ENCODE measurements around the gene PCDH9. TPM values are rescaled to one million over a fixed set of nuclear protein-coding genes. Genes with fewer than 3 reads are reported as not detected.
A peak's percentile ranks its signal among the peaks of the same experiment; 100 is the strongest.

The PCDH9 gene
- total RNA-seq, 1 donor from 2014 or later, result 29.7 TPM

DNA sequence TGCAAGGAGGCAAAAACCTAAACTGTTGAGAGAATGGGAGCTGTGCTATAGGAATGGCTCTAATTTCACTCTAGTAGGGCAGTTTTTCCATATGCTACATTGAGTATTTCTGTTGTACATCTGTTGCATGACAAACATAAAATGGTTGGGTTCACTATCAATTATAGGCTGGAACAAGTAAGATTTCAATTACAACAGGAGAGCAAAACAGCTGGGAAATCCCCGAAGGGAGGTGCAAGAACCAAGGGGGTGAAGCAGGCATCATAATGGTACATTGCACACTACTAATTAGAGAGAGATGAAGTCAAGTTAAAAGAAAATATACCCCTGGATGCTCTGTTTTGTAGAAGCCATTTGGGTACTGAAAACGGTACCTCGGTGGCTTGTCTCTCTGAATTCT lies 389.5 kb downstream of the PCDH9 start:
- Mint-ChIP-seq H3K36me3 (no peaks in the 10 kb centered on the region), H3K27ac (no peak overlapping the region), H3K9me3 (no peaks in the 10 kb centered on the region)

DNA sequence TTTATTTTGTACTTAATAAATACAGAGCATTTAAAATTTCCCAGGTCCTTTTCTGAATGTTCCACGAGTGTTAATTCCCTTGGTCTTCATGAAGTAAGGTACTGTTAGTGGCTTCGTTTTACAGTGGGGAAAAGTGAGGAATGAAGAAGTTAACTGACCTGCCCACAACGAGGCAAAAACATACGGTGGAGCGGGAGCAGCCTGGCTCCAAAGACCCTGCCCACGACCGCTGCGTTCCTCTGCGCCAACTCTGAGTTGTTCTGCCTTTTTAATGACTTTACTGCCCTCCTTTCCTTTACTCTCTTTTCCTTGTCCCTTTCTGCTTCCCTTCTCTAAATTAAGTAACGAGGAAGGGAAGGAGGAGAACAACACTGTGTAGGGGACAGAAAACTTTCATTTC lies 392.9 kb downstream of the PCDH9 start:
- DNase-seq (ENCODE audit: low spot score in 2 of 2, unreplicated experiment in 2 of 2), result no peak
- Mint-ChIP-seq H3K9me3 (no peaks in the 10 kb centered on the region), H3K4me3 (no peak overlapping the region), H3K36me3 (no peaks in the 10 kb centered on the region), H3K4me1 (peaks cover 13% of the 10 kb centered on the region), H3K27me3 (ENCODE audit: low read depth) (no peaks in the 10 kb centered on the region), H3K27ac (no peak overlapping the region)
- TF ChIP-seq, protein P1, sequence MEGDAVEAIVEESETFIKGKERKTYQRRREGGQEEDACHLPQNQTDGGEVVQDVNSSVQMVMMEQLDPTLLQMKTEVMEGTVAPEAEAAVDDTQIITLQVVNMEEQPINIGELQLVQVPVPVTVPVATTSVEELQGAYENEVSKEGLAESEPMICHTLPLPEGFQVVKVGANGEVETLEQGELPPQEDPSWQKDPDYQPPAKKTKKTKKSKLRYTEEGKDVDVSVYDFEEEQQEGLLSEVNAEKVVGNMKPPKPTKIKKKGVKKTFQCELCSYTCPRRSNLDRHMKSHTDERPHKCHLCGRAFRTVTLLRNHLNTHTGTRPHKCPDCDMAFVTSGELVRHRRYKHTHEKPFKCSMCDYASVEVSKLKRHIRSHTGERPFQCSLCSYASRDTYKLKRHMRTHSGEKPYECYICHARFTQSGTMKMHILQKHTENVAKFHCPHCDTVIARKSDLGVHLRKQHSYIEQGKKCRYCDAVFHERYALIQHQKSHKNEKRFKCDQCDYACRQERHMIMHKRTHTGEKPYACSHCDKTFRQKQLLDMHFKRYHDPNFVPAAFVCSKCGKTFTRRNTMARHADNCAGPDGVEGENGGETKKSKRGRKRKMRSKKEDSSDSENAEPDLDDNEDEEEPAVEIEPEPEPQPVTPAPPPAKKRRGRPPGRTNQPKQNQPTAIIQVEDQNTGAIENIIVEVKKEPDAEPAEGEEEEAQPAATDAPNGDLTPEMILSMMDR (IDR thresholded peaks at IDR 0.05; ENCODE audit: unreplicated experiment), result no peak

More for the DNA sequence above, 389.5 kb downstream of the PCDH9 start:
- H3K4me1 Mint-ChIP-seq, result peaks cover under 1% of the 10 kb centered on the region
- no peak overlapping the region for H3K4me3 Mint-ChIP-seq
- no peak for DNase-seq (ENCODE audit: low spot score in 2 of 2, unreplicated experiment in 2 of 2)
- TF ChIP-seq, protein P1 (IDR thresholded peaks at IDR 0.05; ENCODE audit: unreplicated experiment), result no peak
- H3K27me3 Mint-ChIP-seq (ENCODE audit: low read depth), result no peaks in the 10 kb centered on the region

DNA sequence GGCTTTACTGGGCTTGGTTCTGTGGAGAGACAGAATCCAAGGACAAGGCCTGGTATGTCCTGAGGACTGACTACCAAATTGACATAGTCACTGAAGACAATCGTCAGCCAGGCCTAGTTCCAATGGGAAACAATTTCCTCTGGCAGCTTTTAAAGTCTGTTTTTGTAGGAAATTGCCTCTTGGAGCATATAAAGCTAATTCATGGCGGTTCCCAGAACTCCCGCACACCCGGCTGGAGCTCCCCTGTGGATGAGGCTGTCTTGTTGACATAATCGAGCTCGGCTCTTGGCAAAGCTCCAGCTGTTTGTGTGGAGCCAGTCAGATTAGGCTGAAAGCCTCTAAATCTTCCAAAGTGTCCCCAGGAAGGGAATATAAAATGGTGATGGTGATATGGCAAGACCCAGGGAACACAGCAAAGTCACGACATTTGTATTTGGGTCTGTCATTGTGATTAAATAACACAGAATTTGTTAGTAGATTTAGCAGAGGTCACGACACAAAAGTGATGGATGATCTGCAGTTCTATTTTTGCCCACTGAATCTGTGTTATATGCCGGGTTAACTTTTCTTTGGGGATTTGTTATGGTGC lies 395.0 kb downstream of the PCDH9 start:
- Mint-ChIP-seq H3K27ac (peak overlapping the region; percentile 67), H3K9me3 (no peaks in the 10 kb centered on the region), H3K36me3 (no peaks in the 10 kb centered on the region), H3K4me3 (no peak overlapping the region), H3K4me1 (peaks cover 13% of the 10 kb centered on the region), H3K27me3 (ENCODE audit: low read depth) (no peaks in the 10 kb centered on the region)
- peak; percentile 42 to 71 for DNase-seq (ENCODE audit: low spot score in 2 of 2, unreplicated experiment in 2 of 2)
- TF ChIP-seq, protein P1 (IDR thresholded peaks at IDR 0.05; ENCODE audit: unreplicated experiment), result no peak

DNA sequence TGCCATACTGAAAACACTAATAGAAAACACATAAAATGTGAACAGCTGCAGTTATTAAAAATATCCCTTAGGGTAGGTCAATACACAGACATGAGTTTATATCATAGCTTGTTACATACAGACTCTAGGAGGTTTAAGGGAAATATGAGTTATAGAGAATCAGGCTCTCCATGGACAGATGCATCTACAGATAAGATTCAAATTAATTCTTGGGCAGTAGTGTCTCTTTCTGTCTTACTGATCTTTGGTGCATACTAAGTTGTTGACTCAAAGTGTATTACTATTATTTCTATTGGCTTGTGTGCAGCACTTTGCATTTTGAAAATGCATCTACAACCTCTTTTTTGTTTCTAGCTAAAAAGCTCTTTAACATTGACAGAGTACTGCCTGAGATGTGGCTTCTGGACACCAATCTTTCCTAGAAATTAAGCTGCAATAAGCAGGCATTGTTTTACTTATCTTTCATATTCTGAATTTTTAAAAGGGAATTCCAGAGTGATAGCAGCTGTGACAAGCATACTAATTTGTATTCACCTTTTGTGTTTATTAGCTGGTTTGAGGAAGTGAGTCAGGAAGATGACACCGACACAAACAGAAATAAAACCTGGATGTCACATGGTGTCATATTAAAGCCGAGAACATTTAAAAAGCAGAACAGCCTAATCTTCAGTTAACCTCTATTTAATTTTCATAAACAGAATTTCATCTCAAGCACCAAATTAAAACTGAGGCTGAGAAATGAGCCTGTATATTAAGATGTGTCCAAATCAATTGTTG lies 399.0 kb downstream of the PCDH9 start:
- TF ChIP-seq, protein P1 (IDR thresholded peaks at IDR 0.05; ENCODE audit: unreplicated experiment), result no peak
- H3K4me1 Mint-ChIP-seq, result peaks cover 13% of the 10 kb centered on the region
- no peaks in the 10 kb centered on the region for H3K9me3 Mint-ChIP-seq
- H3K4me3 Mint-ChIP-seq, result no peak overlapping the region
- no peaks in the 10 kb centered on the region for H3K36me3 Mint-ChIP-seq
- DNase-seq (ENCODE audit: low spot score in 2 of 2, unreplicated experiment in 2 of 2), result no peak
- H3K27me3 Mint-ChIP-seq (ENCODE audit: low read depth), result no peaks in the 10 kb centered on the region
- H3K27ac Mint-ChIP-seq, result no peak overlapping the region

DNA sequence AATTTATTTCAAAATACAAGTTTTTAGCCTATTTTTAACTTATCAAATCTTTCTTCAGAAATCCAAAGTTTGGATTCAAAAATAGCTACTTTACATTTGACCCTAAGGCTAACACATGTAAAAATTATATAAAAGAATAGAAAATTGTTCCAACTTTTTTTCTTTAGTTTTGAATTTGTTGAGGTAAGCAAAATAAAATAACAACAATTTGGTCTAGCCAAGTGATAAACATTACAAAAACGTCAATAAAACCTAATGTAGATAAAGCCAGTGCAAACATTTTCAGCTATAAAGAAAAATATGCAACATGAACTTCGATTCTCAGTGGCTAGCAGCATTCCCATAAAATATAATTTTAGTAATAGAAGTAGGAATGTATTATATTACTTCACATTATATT lies 400.3 kb downstream of the PCDH9 start:
- H3K9me3 Mint-ChIP-seq, result no peaks in the 10 kb centered on the region

More for the DNA sequence above, 400.3 kb downstream of the PCDH9 start:
- peaks cover 4% of the 10 kb centered on the region for H3K4me1 Mint-ChIP-seq
- no peak overlapping the region for H3K4me3 Mint-ChIP-seq
- H3K27ac Mint-ChIP-seq, result no peak overlapping the region
- H3K36me3 Mint-ChIP-seq, result no peaks in the 10 kb centered on the region
- TF ChIP-seq, protein P1 (IDR thresholded peaks at IDR 0.05; ENCODE audit: unreplicated experiment), result no peak
- no peak for DNase-seq (ENCODE audit: low spot score in 2 of 2, unreplicated experiment in 2 of 2)
- H3K27me3 Mint-ChIP-seq (ENCODE audit: low read depth), result no peaks in the 10 kb centered on the region
